SK-N-SH (cell line): ENCODE results near the gene ARHGAP8. TPM values are rescaled to one million over a fixed set of nuclear protein-coding genes. Genes with fewer than 3 reads are reported as not detected.
A peak's percentile ranks its signal among the peaks of the same experiment; 100 is the strongest.

Experiments used
- CTCF ChIA-PET: fragments of 300-600, 350-600 bp; formaldehyde crosslinking; extraction: SDS; loops from one replicate; lab custom pipeline; 2021; lab: Yijun Ruan, JAX
- POLR2A ChIA-PET: fragments of 350-600 bp; sonication (Branson Sonifier 250); formaldehyde crosslinking; extraction: SDS; loops from one replicate; lab custom pipeline; 2020; ENCODE audit warnings: antibody characterized with exemption, inconsistent platforms; lab: Yijun Ruan, JAX
- DNase-seq: peaks from one replicate; pipeline ENCODE4 v3.0.0; 2012
- H2AFZ ChIP-seq: fragments of 200-600 bp; sonication (generic); 2 replicates; pipeline ENCODE4 v1.8.1; 2016; ENCODE audit warnings: antibody characterized with exemption, mild to moderate bottlenecking, low read depth
- H3F3A ChIP-seq: fragments of 200-600 bp; sonication (generic); replicated peaks from 2 replicates; pipeline ENCODE3; 2016; ENCODE audit warnings: antibody characterized with exemption, mild to moderate bottlenecking; ENCODE audit not compliant: insufficient read depth
- H3K27ac ChIP-seq, 2 experiments: fragments of 200-500 bp in 1 of 2; fragments of 200-600 bp in 1 of 2; sonication (Bioruptor generic) in 1 of 2; sonication (generic), shearing (Covaris generic) in 1 of 2; 2 replicates each; pipeline versions ENCODE4 v1.5.1 to v1.6.1; 2014 to 2016; ENCODE audit warnings: low read depth in 2 of 2, inconsistent platforms in 1 of 2, low read length in 1 of 2, mild to moderate bottlenecking in 1 of 2, mixed read lengths in 1 of 2
- H3K27me3 ChIP-seq: fragments of 200-600 bp; sonication (generic), shearing (Covaris generic); 2 replicates; pipeline ENCODE4 v1.6.1; 2016; ENCODE audit warnings: mixed run types; ENCODE audit not compliant: insufficient read depth
- H3K36me3 ChIP-seq, 2 experiments: fragments of 200-500 bp in 1 of 2; fragments of 200-600 bp in 1 of 2; sonication (Bioruptor generic) in 1 of 2; sonication (generic) in 1 of 2; replicated peaks in 1 of 2; 2 replicates each; pipeline versions ENCODE3 to v1.5.1; 2014 to 2016; ENCODE audit warnings: low read length in 1 of 2, mild to moderate bottlenecking in 1 of 2; ENCODE audit not compliant: insufficient read depth in 2 of 2, control insufficient read depth in 1 of 2
- H3K4me1 ChIP-seq, 2 experiments: fragments of 200-500 bp in 1 of 2; fragments of 200-600 bp in 1 of 2; sonication (Bioruptor generic) in 1 of 2; sonication (generic), shearing (Covaris generic) in 1 of 2; 2 replicates each; pipeline versions ENCODE4 v1.5.1 to v1.6.1; 2014 to 2016; ENCODE audit warnings: low read depth in 1 of 2, low read length in 1 of 2, mixed run types in 1 of 2; ENCODE audit not compliant: insufficient read depth in 2 of 2, control insufficient read depth in 1 of 2
- H3K4me2 ChIP-seq: fragments of 200-600 bp; sonication (generic), shearing (Covaris generic); 2 replicates; pipeline ENCODE4 v1.6.1; 2017; ENCODE audit warnings: mixed run types
- H3K4me3 ChIP-seq, 2 experiments: fragments of 200-500 bp in 1 of 2; fragments of 200-600 bp in 1 of 2; sonication (Bioruptor generic) in 1 of 2; sonication (generic), shearing (Covaris generic) in 1 of 2; 2 replicates each; pipeline versions ENCODE4 v1.5.1 to v1.8.1; 2014 to 2016; ENCODE audit warnings: low read depth in 2 of 2, inconsistent platforms in 1 of 2, low read length in 1 of 2, mild to moderate bottlenecking in 1 of 2, mixed read lengths in 1 of 2, moderate library complexity in 1 of 2
- H3K79me2 ChIP-seq: fragments of 200-600 bp; sonication (generic); 2 replicates; pipeline ENCODE4 v1.8.1; 2017; ENCODE audit warnings: mild to moderate bottlenecking; ENCODE audit not compliant: insufficient read depth
- H3K9ac ChIP-seq: fragments of 200-600 bp; sonication (generic); 2 replicates; pipeline ENCODE4 v1.6.1; 2017; ENCODE audit warnings: mixed run types
- H3K9me2 ChIP-seq: fragments of 200-600 bp; sonication (generic); 2 replicates; pipeline ENCODE4 v1.6.1; 2017; ENCODE audit warnings: mixed run types
- H3K9me3 ChIP-seq: fragments of 200-600 bp; sonication (generic); 2 replicates; pipeline ENCODE4 v1.6.1; 2017; ENCODE audit warnings: mixed run types, mild to moderate bottlenecking, moderate library complexity
- H4K20me1 ChIP-seq: fragments of 200-600 bp; sonication (generic); 2 replicates; pipeline ENCODE4 v1.6.1; 2017; ENCODE audit warnings: mild to moderate bottlenecking, mixed run types; ENCODE audit not compliant: insufficient read depth
- ELF1 ChIP-seq: IDR thresholded peaks from 2 replicates; pipeline ENCODE4 v1.4.0; 2012
- EP300 ChIP-seq, 2 experiments: IDR thresholded peaks; 2 replicates each; pipeline versions ENCODE4 v1.4.0 to v1.6.1; 2012; ENCODE audit warnings: borderline replicate concordance in 1 of 2, low read depth in 1 of 2, low read length in 1 of 2
- FOSL2 ChIP-seq: IDR thresholded peaks from 2 replicates; pipeline ENCODE4 v1.4.0; 2012; ENCODE audit warnings: low read depth, mild to moderate bottlenecking, moderate library complexity, borderline replicate concordance
- FOXJ3 ChIP-seq: sonication (generic); formaldehyde crosslinking; IDR thresholded peaks from 2 replicates; pipeline ENCODE4 v1.5.1; 2020; ENCODE audit warnings: mild to moderate bottlenecking, missing genetic modification reagents
- GATA2 ChIP-seq: sonication (generic); formaldehyde crosslinking; IDR thresholded peaks from 2 replicates; pipeline ENCODE4 v1.5.0; 2020; ENCODE audit warnings: mild to moderate bottlenecking, missing genetic modification reagents
- JUND ChIP-seq: IDR thresholded peaks from 2 replicates; pipeline ENCODE4 v1.4.0; 2012
- NRF1 ChIP-seq: IDR thresholded peaks from 2 replicates; pipeline ENCODE4 v1.6.1; 2012; ENCODE audit warnings: low read depth, mild to moderate bottlenecking, low read length
- RAD21 ChIP-seq: IDR thresholded peaks from 2 replicates; pipeline ENCODE4 v1.6.1; 2012; ENCODE audit warnings: mild to moderate bottlenecking, low read length
- RCOR1 ChIP-seq: fragments of 150-350 bp; IDR thresholded peaks from 2 replicates; pipeline ENCODE4 v1.6.1; 2017; ENCODE audit warnings: antibody characterized with exemption, low read length
- SMC3 ChIP-seq: IDR thresholded peaks from 2 replicates; pipeline ENCODE4 v1.6.1; 2012; ENCODE audit warnings: low read depth, low read length, improper control_type of control experiment
- TAF1 ChIP-seq: IDR thresholded peaks from 2 replicates; pipeline ENCODE4 v1.6.1; 2012; ENCODE audit warnings: low read depth, mild to moderate bottlenecking, low read length, moderate library complexity, borderline replicate concordance
- TCF12 ChIP-seq: IDR thresholded peaks from 2 replicates; pipeline ENCODE4 v1.4.0; 2012
- TEAD4 ChIP-seq: IDR thresholded peaks from 2 replicates; pipeline ENCODE4 v1.4.0; 2012; ENCODE audit warnings: mild to moderate bottlenecking, borderline replicate concordance; ENCODE audit not compliant: insufficient read depth
- ZBTB33 ChIP-seq: IDR thresholded peaks from 2 replicates; pipeline ENCODE4 v1.4.0; 2012; ENCODE audit warnings: low read depth, borderline replicate concordance
- WGBS: methylation state at CpG from one replicate; pipeline ENCODE4 v1.1.6; 2017; ENCODE audit warnings: low lambda C conversion rate; 5-methylcytosine and 5-hydroxymethylcytosine counted together
- polyA plus RNA-seq, 3 experiments: library from polyadenylated mRNA; depleted of rRNA; stranded (reverse); fragments of >200 nt; gene quantifications; 2 replicates each; pipeline ENCODE4 v1.2.3, GENCODE V29; 2012
- TF ChIP-seq, protein P1 (sequence below): IDR thresholded peaks from 2 replicates; pipeline ENCODE4; 2012
- TF ChIP-seq, protein P2 (sequence below): fragments of 150-350 bp; IDR thresholded peaks from 2 replicates; pipeline ENCODE4 v1.6.1; 2016; ENCODE audit warnings: mild to moderate bottlenecking, low read depth, low read length

ARHGAP8 gene
- polyA plus RNA-seq, 1 of the 3 experiments (the other 2 are of a cell fraction): 0.08 TPM

DNA sequence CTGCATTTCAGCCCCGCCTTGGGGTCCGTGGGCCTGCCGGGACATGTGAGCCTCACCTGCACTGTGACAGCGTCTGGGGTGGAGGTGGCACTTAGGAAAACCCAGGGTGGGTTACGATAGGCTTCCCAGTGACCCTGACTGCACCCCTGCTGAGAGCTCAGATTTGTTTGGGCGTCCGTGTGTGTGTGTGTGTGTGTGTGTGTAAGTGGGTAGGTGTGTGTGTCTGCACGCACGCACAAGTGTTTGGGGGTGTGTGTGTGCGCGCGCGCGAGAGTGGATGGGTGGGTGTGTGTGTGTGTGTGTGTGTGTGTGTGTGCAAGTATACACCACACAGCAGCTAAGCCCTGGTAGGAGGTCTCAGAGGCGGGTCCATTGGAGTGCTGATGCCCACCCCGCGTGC lies 12.1 kb upstream of the ARHGAP8 start:
- H4K20me1 ChIP-seq: no peaks in the 10 kb centered on the region
- TF ChIP-seq EP300 (IDR thresholded peaks at IDR 0.05; ENCODE audit: borderline replicate concordance in 1 of 2, low read depth in 1 of 2, low read length in 1 of 2) (no peak), TCF12 (no peak), FOXJ3 (no peak), FOSL2 (no peak), RCOR1 (no peak)
- TF ChIP-seq, protein P1, sequence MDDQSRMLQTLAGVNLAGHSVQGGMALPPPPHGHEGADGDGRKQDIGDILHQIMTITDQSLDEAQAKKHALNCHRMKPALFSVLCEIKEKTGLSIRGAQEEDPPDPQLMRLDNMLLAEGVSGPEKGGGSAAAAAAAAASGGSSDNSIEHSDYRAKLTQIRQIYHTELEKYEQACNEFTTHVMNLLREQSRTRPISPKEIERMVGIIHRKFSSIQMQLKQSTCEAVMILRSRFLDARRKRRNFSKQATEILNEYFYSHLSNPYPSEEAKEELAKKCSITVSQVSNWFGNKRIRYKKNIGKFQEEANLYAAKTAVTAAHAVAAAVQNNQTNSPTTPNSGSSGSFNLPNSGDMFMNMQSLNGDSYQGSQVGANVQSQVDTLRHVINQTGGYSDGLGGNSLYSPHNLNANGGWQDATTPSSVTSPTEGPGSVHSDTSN: no peak
- TF ChIP-seq, protein P2, sequence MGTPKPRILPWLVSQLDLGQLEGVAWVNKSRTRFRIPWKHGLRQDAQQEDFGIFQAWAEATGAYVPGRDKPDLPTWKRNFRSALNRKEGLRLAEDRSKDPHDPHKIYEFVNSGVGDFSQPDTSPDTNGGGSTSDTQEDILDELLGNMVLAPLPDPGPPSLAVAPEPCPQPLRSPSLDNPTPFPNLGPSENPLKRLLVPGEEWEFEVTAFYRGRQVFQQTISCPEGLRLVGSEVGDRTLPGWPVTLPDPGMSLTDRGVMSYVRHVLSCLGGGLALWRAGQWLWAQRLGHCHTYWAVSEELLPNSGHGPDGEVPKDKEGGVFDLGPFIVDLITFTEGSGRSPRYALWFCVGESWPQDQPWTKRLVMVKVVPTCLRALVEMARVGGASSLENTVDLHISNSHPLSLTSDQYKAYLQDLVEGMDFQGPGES: no peak
- TF ChIP-seq, all 33 proteins: peak for 0
- Histone ChIP-seq H3K36me3 (no peaks in the 10 kb centered on the region), H3K9ac (no peak overlapping the region), H3K27me3 (no peaks in the 10 kb centered on the region; the same call in none of the 2 replicates), H2AFZ (no peak overlapping the region), H3K79me2 (no peaks in the 10 kb centered on the region), H3K4me3 (no peak overlapping the region), H3K4me1 (peaks cover 0 to 17% of the 10 kb centered on the region in 2 experiments; a peak in 1 of 4 replicates), H3K27ac (no peak overlapping the region), H3F3A (no peaks in the 10 kb centered on the region), H3K9me2 (no peaks in the 10 kb centered on the region), H3K4me2 (no peak overlapping the region), H3K9me3 (no peaks in the 10 kb centered on the region)
- 71% methylated on average over 11 of the region's 17 CpGs for WGBS
- ChIA-PET POLR2A (no interaction called here), CTCF (interaction anchor here (24.0 kb wide), 1 partner anchor 45 kb away, joined by 642 read pairs; the partner anchor contains the start of gene PRR5)
- peak; percentile 7 for DNase-seq

DNA sequence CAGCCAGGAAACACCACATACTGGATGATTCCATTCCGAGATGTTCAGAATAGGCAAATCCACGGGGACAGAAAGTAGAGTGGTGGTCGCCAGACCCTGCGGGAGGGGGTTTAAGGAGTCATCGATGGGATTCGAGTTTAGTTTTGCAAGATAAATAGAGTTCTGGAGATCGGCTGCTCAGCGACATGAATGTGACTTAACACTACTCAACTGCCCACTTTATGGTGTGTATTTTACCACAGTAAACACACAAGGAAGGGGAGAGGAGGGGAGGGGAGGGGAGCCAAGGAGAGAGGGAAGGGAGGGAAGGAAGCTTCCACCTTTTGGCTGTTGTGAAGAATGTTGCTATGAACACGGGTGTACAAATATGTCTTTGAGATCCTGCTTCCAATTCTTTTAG lies 10.4 kb upstream of the ARHGAP8 start:
- H3K79me2 ChIP-seq: no peaks in the 10 kb centered on the region
- CTCF ChIA-PET: interaction anchor here (24.0 kb wide), 1 partner anchor 47 kb away, joined by 642 read pairs; the partner anchor contains the start of gene PRR5
- H3K4me2 ChIP-seq: no peak overlapping the region
- no peaks in the 10 kb centered on the region for H4K20me1 ChIP-seq
- no peak overlapping the region for H3K9ac ChIP-seq
- no peaks in the 10 kb centered on the region for H3K36me3 ChIP-seq
- no peak overlapping the region for H3K27ac ChIP-seq
- 80% methylated on average over 9 of the region's 9 CpGs for WGBS
- TF ChIP-seq RCOR1: no peak
- no peak for TF ChIP-seq SMC3
- TF ChIP-seq EP300 (IDR thresholded peaks at IDR 0.05; ENCODE audit: borderline replicate concordance in 1 of 2, low read depth in 1 of 2, low read length in 1 of 2): no peak
- no peak for TF ChIP-seq ELF1
- TF ChIP-seq, protein P1: no peak
- no peak for TF ChIP-seq TAF1
- TF ChIP-seq RAD21: no peak
- no peak for TF ChIP-seq NRF1
- TF ChIP-seq JUND: no peak
- TF ChIP-seq, protein P2: no peak
- TF ChIP-seq ZBTB33: no peak
- no peak for TF ChIP-seq TEAD4
- TF ChIP-seq GATA2 (CRISPR knock-in tag): no peak
- TF ChIP-seq FOXJ3: no peak
- POLR2A ChIA-PET: no interaction called here
- DNase-seq: peak; percentile 5
- peaks cover 0 to 17% of the 10 kb centered on the region in 2 experiments; a peak in 1 of 4 replicates for H3K4me1 ChIP-seq
- no peaks in the 10 kb centered on the region for H3K9me3 ChIP-seq
- no peak overlapping the region for H3K4me3 ChIP-seq
- H3K27me3 ChIP-seq: no peaks in the 10 kb centered on the region; the same call in none of the 2 replicates
- no peaks in the 10 kb centered on the region for H3K9me2 ChIP-seq
- no peak overlapping the region for H2AFZ ChIP-seq
- no peaks in the 10 kb centered on the region for H3F3A ChIP-seq
